Putamen (tissue), 1 donor: ENCODE results near the gene NUP58.
"Not testable (repeated sequence)": the region's sequence is repeated elsewhere in the genome, so short reads cannot be mapped to it uniquely, and the experiment has no call there.

ENCODE experiments used
- DNase-seq: peaks from one replicate; pipeline ENCODE4 v3.0.0-alpha.2; 2016; ENCODE audit warnings: low spot score

Gene NUP58

DNA sequence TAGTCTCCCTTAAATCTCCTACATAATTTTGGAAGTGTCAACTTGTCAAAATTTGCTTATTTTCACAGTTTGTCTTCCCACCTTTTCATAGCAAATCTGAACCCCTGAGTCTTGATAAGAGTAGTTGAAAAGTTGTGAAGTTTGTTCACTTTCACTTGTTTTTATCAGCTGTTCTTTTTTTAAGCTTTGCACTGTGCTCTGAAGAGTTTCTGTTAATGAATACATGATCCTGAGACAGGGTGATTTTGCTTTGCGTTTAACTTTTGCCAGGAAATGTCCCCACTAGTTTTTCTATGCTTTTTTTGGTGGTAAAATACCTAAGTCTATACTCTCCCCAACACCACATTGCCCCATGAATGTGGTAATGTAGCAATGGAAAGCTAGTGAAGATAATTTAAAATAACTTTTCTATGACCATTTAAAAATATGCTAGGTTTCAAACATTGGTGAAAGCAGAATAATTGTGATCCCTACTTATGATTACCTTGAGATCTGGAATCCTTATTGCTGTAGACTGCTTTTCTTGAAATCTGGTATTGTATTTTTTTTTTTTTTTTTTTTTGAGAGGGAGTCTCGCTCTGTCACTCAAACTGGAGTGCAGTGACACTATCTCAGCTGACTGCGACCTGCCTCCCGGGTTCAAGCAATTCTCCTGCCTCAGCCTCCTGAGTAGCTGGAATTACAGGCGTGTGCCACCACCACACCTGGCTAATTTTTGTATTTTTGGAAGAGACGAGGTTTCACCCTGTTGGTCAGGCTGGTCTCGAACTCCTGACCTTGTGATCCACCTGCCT lies 5.4 kb downstream of the NUP58 start:
- no peak for DNase-seq

DNA sequence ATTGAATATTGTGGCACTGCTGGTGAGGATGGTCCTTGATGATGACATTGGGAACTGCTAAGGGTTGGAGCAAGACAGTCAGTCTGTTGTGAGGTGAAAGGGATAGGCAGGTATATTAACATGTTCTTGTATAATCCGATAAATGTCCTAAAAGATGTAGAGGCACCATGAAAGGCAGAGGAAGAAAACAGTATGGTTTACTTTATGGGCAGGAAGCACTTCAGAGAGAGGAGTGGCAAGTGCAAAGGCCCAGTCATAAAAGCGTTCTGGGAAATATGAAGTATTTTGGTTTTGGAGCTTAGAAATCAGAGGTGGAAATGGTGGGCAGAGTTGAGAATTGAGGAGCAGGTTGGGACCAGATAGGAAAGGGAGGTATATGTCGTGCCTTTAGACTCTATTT lies 9.5 kb downstream of the NUP58 start:
- no peak for DNase-seq

DNA sequence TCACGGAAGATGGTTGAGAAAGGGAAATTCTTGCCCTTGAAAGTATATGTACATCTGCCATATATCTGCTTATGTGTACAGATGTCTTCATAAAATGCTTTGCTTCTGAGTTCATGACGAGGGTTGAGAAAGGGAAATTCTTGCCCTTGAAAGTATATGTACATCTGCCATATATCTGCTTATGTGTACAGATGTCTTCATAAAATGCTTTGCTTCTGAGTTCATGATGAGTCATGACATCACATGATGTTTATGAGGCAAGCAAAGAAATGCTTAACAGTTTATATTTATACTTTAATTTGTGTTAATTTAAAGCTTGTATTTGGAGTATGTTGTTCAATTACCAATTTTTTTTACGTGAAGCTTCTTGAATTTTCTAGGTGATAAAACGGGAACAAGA lies 17.5 kb downstream of the NUP58 start:
- DNase-seq = not testable (repeated sequence)

- DNase-seq = no peak
These were observed 18.3 kb downstream of the NUP58 start for GRCh38 chr13:25319771-25320170.

DNA sequence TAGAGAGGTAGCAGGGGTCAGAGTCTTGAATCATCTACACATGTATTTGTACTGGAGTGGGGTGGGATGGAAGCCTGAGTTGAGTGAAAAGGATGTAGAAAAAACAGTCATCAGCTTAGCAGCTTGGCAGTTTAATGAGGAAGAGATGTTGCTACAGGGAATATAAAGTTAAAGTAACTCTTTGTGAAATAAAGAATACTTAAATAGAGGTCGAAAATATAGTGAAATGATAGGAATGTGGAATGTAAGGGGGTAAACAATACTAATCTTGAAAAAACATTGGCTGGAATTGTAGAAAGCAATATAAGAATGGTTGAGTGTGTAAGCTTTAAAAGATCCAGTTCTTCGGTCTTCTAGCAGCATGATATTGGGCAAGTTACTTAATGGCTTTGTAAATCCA lies 22.7 kb downstream of the NUP58 start:
- DNase-seq = no peak

- no peak for DNase-seq
These were observed 28.3 kb downstream of the NUP58 start for GRCh38 chr13:25329706-25330105.

DNA sequence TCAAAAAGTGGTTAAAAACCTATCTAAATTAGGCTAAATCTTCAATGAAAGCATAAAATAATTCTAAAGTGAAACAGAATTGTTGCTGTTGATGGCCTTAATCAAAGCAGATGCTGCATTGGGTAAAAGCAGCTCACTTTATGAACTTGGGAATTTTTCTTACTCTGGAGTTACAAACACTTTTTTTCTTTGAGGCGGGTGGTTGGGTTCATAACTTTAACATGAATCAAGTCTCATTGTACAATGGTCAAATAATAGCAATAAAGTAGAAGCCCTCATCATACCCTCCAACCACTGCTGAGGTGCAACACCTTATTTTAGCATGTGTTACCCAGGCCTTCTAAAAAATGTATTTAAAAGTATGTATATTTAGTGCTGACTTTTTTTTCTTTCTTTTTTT lies 29.1 kb downstream of the NUP58 start:
- no peak for DNase-seq

GRCh38 chr13:25335856-25336255 lies 34.4 kb downstream of the NUP58 start:
- no peak for DNase-seq

- DNase-seq = no peak
These were observed 44.2 kb downstream of the NUP58 start for GRCh38 chr13:25345576-25345975.

GRCh38 chr13:25347151-25347550 lies 45.7 kb downstream of the NUP58 start:
- no peak for DNase-seq

GRCh38 chr13:25351404-25351803 lies 50.0 kb downstream of the NUP58 start:
- DNase-seq = no peak

- DNase-seq = no peak
These were observed 50.8 kb downstream of the NUP58 start for GRCh38 chr13:25352230-25352629.

DNA sequence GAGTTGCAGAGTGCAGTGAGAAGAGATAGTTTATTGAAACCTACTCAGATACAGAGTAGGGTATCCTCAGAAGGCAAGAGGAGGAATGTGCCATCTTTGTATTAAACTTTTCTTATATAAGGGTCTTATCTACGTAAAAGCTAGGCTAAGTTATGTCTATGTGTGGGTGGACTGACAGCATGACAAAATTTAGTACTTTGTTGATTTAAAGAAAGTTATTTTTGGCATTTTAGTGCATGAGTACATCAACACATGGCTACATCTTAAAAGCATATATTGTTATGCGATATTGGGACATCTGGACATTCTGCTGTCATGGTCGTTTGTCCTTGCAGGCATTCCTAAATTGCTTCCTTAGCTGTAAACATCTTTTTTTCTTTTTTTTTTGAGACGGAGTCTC lies 51.4 kb downstream of the NUP58 start:
- no peak for DNase-seq

- DNase-seq = no peak
These were observed 51.9 kb downstream of the NUP58 start for GRCh38 chr13:25353344-25353743.

- no peak for DNase-seq
These were observed 53.0 kb downstream of the NUP58 start for GRCh38 chr13:25354377-25354776.

GRCh38 chr13:25360443-25360842 lies 59.0 kb downstream of the NUP58 start:
- not testable (repeated sequence) for DNase-seq

DNA sequence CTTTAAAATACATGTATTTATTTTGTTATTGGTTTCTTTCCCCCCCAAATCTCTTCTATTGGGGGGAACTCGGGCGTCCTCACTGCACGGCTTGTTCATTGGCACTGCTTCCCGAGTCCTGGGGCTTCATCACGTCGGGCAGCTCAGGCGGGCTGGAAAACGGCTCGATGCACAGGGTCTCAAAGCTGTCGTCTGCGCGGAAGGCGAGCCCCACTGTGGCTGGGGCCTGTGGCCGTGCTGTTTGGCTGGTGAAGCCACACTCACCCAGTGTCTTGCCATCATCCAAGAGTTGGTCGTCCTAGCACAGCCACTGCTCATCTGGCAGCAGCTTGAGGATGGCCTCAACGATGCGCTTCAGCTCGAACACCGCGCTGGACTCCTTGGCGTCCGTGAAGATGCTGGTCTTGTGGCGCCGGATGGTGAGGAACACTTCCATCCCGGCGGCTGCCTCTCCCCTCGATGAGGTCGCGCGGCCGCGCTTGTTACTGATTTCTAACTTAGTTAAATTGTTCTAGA lies 64.4 kb downstream of the NUP58 start:
- DNase-seq = no peak

- no peak for DNase-seq
These were observed 69.9 kb downstream of the NUP58 start for GRCh38 chr13:25371158-25371874.

- no peak for DNase-seq
These were observed 70.5 kb downstream of the NUP58 start, which contains the start of gene ATP8A2 for GRCh38 chr13:25371875-25372283. ATP8A2 (plus strand) TSS chr13:25371974; CDS start chr13:25372213, 239 bp downstream.

- DNase-seq = peak; percentile 45
These were observed 71.1 kb downstream of the NUP58 start for GRCh38 chr13:25372284-25373081.

- no peak for DNase-seq
These were observed 74.4 kb downstream of the NUP58 start for GRCh38 chr13:25375727-25376358.
